K562 (cell line): ENCODE measurements around the gene RAB21. TPM values are rescaled to one million over a fixed set of nuclear protein-coding genes. Genes with fewer than 3 reads are reported as not detected.

Experiments
- CAMTA2 ChIP-seq: fragments of 250-450 bp; sonication (Bioruptor Pico); conservative IDR thresholded peaks from 2 replicates; pipeline ENCODE4 v1.5.1; 2022
- CTBP1 ChIP-seq: fragments of 450-650 bp; IDR thresholded peaks from 2 replicates; pipeline ENCODE4 v1.6.1; 2016; ENCODE audit warnings: borderline replicate concordance
- DNMT1 ChIP-seq: fragments of 450-650 bp; IDR thresholded peaks from 2 replicates; pipeline ENCODE4 v1.6.1; 2016; ENCODE audit warnings: antibody characterized with exemption, mild to moderate bottlenecking
- ETS2 ChIP-seq: IDR thresholded peaks from 2 replicates; pipeline ENCODE4 v1.6.1; 2016; ENCODE audit warnings: borderline replicate concordance, missing genetic modification characterization, mild to moderate bottlenecking, moderate library complexity, missing compliant biosample characterization; ENCODE audit not compliant: poor library complexity, severe bottlenecking
- HDAC6 ChIP-seq: IDR thresholded peaks from 2 replicates; pipeline ENCODE4 v1.6.1; 2012; ENCODE audit warnings: low read depth, mild to moderate bottlenecking, control low read depth, inconsistent platforms, low read length, moderate library complexity
- HMGN3 ChIP-seq: IDR thresholded peaks from 2 replicates; pipeline ENCODE4 v1.6.1; 2011; ENCODE audit warnings: borderline replicate concordance, low read depth, mild to moderate bottlenecking, mixed read lengths, low read length; ENCODE audit not compliant: insufficient read length; ENCODE audit errors: extremely low read depth
- KDM4B ChIP-seq, 2 experiments: fragments of 450-650 bp in 1 of 2; sonication (generic) in 1 of 2; IDR thresholded peaks; 2 replicates each; pipeline ENCODE4 v1.6.1; 2016 to 2017; ENCODE audit warnings: borderline replicate concordance in 2 of 2, antibody characterized with exemption in 1 of 2, low read depth in 1 of 2, mild to moderate bottlenecking in 1 of 2
- PTBP1 ChIP-seq: fragments of 200-400 bp; formaldehyde crosslinking; IDR thresholded peaks from 2 replicates; pipeline ENCODE4 v1.6.1; 2017; ENCODE audit warnings: low read depth, low read length
- PTTG1 ChIP-seq: fragments of 450-650 bp; IDR thresholded peaks from 2 replicates; pipeline ENCODE4 v1.6.1; 2016; ENCODE audit warnings: low read depth, mild to moderate bottlenecking, missing genetic modification characterization, missing compliant biosample characterization
- SAP30 ChIP-seq: fragments of 200-600 bp; sonication (generic); IDR thresholded peaks from 2 replicates; pipeline ENCODE4 v1.6.1; 2012; ENCODE audit warnings: borderline replicate concordance, low read depth, mild to moderate bottlenecking, moderate library complexity, low read length, control low read depth, inconsistent platforms; ENCODE audit not compliant: insufficient read depth, poor library complexity, severe bottlenecking
- SMARCA5 ChIP-seq: fragments of 450-650 bp; IDR thresholded peaks from 2 replicates; pipeline ENCODE4 v1.6.1; 2016
- TRIM28 ChIP-seq: fragments of 450-650 bp; IDR thresholded peaks from 2 replicates; pipeline ENCODE4 v1.6.1; 2017
- ZC3H4 ChIP-seq: sonication (generic); formaldehyde crosslinking; IDR thresholded peaks from 2 replicates; pipeline ENCODE4 v1.9.0; 2021; ENCODE audit warnings: missing genetic modification reagents, borderline replicate concordance
- ZFP36 ChIP-seq: fragments of 150-350 bp; IDR thresholded peaks from 2 replicates; pipeline ENCODE4 v1.6.1; 2018; ENCODE audit warnings: low read length, low read depth; ENCODE audit not compliant: partially characterized antibody
- ZNF785 ChIP-seq: fragments of 250-450 bp; sonication (Bioruptor Pico); IDR thresholded peaks from 2 replicates; pipeline ENCODE4 v1.4.0; 2020; ENCODE audit warnings: mild to moderate bottlenecking
- polyA plus RNA-seq, 8 experiments: library from polyadenylated mRNA; depleted of rRNA in 4 of 8; stranded (reverse) in 5 of 8; unstranded in 3 of 8; fragments of >200 nt; fragmentation: Nextera tagmentation in 2 of 8; fragmentation: Illumina TruSeq in 1 of 8; extraction: Ambion mirVana in 2 of 8; extraction: Trizol in 1 of 8; gene quantifications; 2 replicates each; pipeline versions ENCODE4 v1.2.1 to v1.2.3, GENCODE V29; 2011 to 2014; ENCODE audit warnings: inconsistent platforms in 1 of 8, missing spikeins in 1 of 8
- total RNA-seq, 7 experiments: library from RNA; depleted of rRNA in 6 of 7; stranded (reverse); fragments of >200 nt in 6 of 7; fragmentation: Illumina TruSeq in 2 of 7; extraction: Trizol in 2 of 7; gene quantifications; 2 replicates each; pipeline versions ENCODE4 v1.2.1 to v1.2.3, GENCODE V29; 2011 to 2021; ENCODE audit warnings: low replicate concordance in 1 of 7
- TF ChIP-seq, protein P1 (sequence below): fragments of 450-650 bp; conservative IDR thresholded peaks from 2 replicates; pipeline ENCODE4 v1.6.1; 2016; ENCODE audit warnings: missing genetic modification characterization, low read depth, mild to moderate bottlenecking, control low read depth, missing compliant biosample characterization
- TF ChIP-seq, protein P2 (sequence below): sonication (generic); formaldehyde crosslinking; IDR thresholded peaks from 2 replicates; pipeline ENCODE4 v1.8.1; 2023; ENCODE audit warnings: missing genetic modification reagents, mild to moderate bottlenecking, borderline replicate concordance
- TF ChIP-seq, protein P3 (sequence below), 3 experiments: fragments of 200-800 bp in 1 of 3; sonication (Bioruptor generic) in 1 of 3; sonication (generic) in 1 of 3; formaldehyde crosslinking in 1 of 3; IDR thresholded peaks; 2 replicates each; pipeline versions ENCODE4 v1.6.1 to v1.8.0; 2016 to 2022; ENCODE audit warnings: mild to moderate bottlenecking in 2 of 3, missing compliant biosample characterization in 2 of 3, missing genetic modification characterization in 2 of 3, missing genetic modification reagents in 1 of 3
- TF ChIP-seq, protein P4 (sequence below): fragments of 250-450 bp; sonication (Bioruptor Pico); IDR thresholded peaks from 2 replicates; pipeline ENCODE4 v1.5.0; 2021

RAB21 gene
- total and polyA plus RNA-seq, 9 of the 15 experiments (the other 6 are each of a cell fraction or from before 2014, with no cell fraction given) = 5.3 to 45.6 (median 19.6) TPM

DNA sequence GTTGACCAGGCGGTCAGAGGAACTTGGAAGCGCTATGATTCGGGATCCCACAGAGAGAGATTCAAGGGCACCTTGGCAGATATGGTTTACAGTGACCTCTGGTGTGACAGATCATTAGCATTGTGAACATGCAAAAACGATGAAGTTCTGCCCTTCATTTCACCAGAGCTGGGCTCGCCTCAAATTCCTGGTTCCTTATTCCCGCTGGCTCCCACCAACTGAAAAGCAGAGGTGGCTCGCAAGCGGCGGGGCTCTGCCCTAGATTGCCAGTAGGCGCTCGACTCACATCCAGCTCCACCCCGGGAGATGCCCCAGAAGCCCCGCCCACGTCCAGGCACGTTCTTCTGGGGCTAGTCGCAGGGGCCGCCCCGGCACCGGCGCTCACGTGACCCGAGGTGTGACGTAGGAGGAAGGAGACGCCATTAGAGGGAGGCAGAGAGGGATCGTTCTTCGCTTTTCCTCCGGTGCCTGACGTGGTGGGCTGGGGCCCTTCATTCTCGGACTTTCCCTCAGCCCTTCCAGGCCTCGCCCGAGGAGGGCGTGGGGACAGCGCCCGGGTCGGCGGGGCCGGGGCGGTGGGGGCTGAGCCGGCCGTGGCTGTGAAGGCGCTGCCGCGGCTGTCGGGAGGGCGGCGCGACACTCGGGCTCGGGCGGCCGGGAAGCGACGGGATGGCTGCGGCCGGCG, at the start of gene RAB21 (continued):
- TF ChIP-seq, protein P1, sequence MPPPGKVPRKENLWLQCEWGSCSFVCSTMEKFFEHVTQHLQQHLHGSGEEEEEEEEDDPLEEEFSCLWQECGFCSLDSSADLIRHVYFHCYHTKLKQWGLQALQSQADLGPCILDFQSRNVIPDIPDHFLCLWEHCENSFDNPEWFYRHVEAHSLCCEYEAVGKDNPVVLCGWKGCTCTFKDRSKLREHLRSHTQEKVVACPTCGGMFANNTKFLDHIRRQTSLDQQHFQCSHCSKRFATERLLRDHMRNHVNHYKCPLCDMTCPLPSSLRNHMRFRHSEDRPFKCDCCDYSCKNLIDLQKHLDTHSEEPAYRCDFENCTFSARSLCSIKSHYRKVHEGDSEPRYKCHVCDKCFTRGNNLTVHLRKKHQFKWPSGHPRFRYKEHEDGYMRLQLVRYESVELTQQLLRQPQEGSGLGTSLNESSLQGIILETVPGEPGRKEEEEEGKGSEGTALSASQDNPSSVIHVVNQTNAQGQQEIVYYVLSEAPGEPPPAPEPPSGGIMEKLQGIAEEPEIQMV (tag) = no peak
- TF ChIP-seq ZNF785 = no peak
- no peak for TF ChIP-seq DNMT1
- no peak for TF ChIP-seq CAMTA2 (CRISPR knock-in tag)
- no peak for TF ChIP-seq PTTG1 (tag)
- TF ChIP-seq PTBP1 = no peak
- no peak for TF ChIP-seq ETS2
- no peak for TF ChIP-seq SAP30
- TF ChIP-seq CTBP1 = peak; percentile 75
- no peak for TF ChIP-seq TRIM28
- TF ChIP-seq HDAC6 = no peak
- TF ChIP-seq, protein P2, sequence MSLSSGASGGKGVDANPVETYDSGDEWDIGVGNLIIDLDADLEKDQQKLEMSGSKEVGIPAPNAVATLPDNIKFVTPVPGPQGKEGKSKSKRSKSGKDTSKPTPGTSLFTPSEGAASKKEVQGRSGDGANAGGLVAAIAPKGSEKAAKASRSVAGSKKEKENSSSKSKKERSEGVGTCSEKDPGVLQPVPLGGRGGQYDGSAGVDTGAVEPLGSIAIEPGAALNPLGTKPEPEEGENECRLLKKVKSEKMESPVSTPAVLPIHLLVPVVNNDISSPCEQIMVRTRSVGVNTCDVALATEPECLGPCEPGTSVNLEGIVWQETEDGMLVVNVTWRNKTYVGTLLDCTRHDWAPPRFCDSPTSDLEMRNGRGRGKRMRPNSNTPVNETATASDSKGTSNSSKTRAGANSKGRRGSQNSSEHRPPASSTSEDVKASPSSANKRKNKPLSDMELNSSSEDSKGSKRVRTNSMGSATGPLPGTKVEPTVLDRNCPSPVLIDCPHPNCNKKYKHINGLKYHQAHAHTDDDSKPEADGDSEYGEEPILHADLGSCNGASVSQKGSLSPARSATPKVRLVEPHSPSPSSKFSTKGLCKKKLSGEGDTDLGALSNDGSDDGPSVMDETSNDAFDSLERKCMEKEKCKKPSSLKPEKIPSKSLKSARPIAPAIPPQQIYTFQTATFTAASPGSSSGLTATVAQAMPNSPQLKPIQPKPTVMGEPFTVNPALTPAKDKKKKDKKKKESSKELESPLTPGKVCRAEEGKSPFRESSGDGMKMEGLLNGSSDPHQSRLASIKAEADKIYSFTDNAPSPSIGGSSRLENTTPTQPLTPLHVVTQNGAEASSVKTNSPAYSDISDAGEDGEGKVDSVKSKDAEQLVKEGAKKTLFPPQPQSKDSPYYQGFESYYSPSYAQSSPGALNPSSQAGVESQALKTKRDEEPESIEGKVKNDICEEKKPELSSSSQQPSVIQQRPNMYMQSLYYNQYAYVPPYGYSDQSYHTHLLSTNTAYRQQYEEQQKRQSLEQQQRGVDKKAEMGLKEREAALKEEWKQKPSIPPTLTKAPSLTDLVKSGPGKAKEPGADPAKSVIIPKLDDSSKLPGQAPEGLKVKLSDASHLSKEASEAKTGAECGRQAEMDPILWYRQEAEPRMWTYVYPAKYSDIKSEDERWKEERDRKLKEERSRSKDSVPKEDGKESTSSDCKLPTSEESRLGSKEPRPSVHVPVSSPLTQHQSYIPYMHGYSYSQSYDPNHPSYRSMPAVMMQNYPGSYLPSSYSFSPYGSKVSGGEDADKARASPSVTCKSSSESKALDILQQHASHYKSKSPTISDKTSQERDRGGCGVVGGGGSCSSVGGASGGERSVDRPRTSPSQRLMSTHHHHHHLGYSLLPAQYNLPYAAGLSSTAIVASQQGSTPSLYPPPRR = no peak
- TF ChIP-seq ZFP36 = no peak
- peak; percentile 64 for TF ChIP-seq HMGN3
- TF ChIP-seq, protein P3, sequence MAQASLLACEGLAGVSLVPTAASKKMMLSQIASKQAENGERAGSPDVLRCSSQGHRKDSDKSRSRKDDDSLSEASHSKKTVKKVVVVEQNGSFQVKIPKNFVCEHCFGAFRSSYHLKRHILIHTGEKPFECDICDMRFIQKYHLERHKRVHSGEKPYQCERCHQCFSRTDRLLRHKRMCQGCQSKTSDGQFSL (CRISPR knock-in tag; IDR thresholded peaks at IDR 0.05) = no peak
- TF ChIP-seq, protein P3 (tag; IDR thresholded peaks at IDR 0.05) = no peak
- no peak for TF ChIP-seq KDM4B (IDR thresholded peaks at IDR 0.05; ENCODE audit: borderline replicate concordance in 2 of 2, low read depth in 1 of 2)
- no peak for TF ChIP-seq SMARCA5
- no peak for TF ChIP-seq ZC3H4 (CRISPR knock-in tag)
- TF ChIP-seq, protein P4, sequence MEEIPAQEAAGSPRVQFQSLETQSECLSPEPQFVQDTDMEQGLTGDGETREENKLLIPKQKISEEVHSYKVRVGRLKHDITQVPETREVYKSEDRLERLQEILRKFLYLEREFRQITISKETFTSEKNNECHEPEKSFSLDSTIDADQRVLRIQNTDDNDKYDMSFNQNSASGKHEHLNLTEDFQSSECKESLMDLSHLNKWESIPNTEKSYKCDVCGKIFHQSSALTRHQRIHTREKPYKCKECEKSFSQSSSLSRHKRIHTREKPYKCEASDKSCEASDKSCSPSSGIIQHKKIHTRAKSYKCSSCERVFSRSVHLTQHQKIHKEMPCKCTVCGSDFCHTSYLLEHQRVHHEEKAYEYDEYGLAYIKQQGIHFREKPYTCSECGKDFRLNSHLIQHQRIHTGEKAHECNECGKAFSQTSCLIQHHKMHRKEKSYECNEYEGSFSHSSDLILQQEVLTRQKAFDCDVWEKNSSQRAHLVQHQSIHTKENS (CRISPR knock-in tag) = no peak
